DND-41 (cell line): ENCODE data around the gene QRICH1.

Source experiments
- ATAC-seq: fragments of 200-7000 bp; cut with Tn5 transposase; 3 replicates; pipeline ENCODE4 v1.9.1; 2021; ENCODE audit warnings: low read depth; ENCODE audit not compliant: insufficient read depth
- DNase-seq: peaks from one replicate; pipeline ENCODE4 v3.0.0-alpha.2; 2020
- H2AFZ ChIP-seq: 2 replicates; pipeline ENCODE4 v1.6.0; 2012; ENCODE audit warnings: low read depth, low read length
- H3K27ac ChIP-seq: 2 replicates; pipeline ENCODE4 v1.5.1; 2012; ENCODE audit warnings: low read length, inconsistent platforms
- H3K27me3 ChIP-seq: fragments of 200-600 bp; sonication (generic); 2 replicates; pipeline ENCODE4 v1.6.0; 2012; ENCODE audit warnings: low read length, mild to moderate bottlenecking, inconsistent platforms; ENCODE audit not compliant: insufficient read depth, poor library complexity
- H3K36me3 ChIP-seq: 2 replicates; pipeline ENCODE4 v1.5.1; 2012; ENCODE audit warnings: low read length, inconsistent platforms; ENCODE audit not compliant: insufficient read depth
- H3K4me1 ChIP-seq: 2 replicates; pipeline ENCODE4 v1.5.1; 2012; ENCODE audit warnings: mild to moderate bottlenecking, low read length; ENCODE audit not compliant: insufficient read depth
- H3K4me2 ChIP-seq: 2 replicates; pipeline ENCODE4 v1.6.0; 2012; ENCODE audit warnings: mild to moderate bottlenecking, moderate library complexity, low read length, inconsistent platforms; ENCODE audit not compliant: insufficient read depth
- H3K4me3 ChIP-seq, 2 experiments: fragments of 200-600 bp in 1 of 2; shearing (Covaris generic) in 1 of 2; 2 replicates each; pipeline ENCODE4 v1.5.1; 2012 to 2016; ENCODE audit warnings: inconsistent platforms in 2 of 2, low read length in 2 of 2, mild to moderate bottlenecking in 2 of 2, low read depth in 1 of 2, moderate library complexity in 1 of 2
- H3K79me2 ChIP-seq: 2 replicates; pipeline ENCODE4 v1.6.0; 2012; ENCODE audit warnings: low read length, inconsistent platforms; ENCODE audit not compliant: insufficient read depth
- H3K9ac ChIP-seq: 2 replicates; pipeline ENCODE4 v1.6.0; 2012; ENCODE audit warnings: low read depth, mild to moderate bottlenecking, inconsistent platforms, low read length, moderate library complexity
- H3K9me3 ChIP-seq: 2 replicates; pipeline ENCODE4 v1.5.1; 2012; ENCODE audit warnings: low read length, moderate library complexity, mild to moderate bottlenecking, inconsistent platforms; ENCODE audit not compliant: insufficient read depth, severe bottlenecking
- H4K20me1 ChIP-seq: 2 replicates; pipeline ENCODE4 v1.6.0; 2012; ENCODE audit warnings: low read length; ENCODE audit not compliant: insufficient read depth
- CTCF ChIP-seq: IDR thresholded peaks from 2 replicates; pipeline ENCODE4 v1.5.1; 2012; ENCODE audit warnings: borderline replicate concordance, low read length, moderate library complexity, mild to moderate bottlenecking; ENCODE audit not compliant: poor library complexity, severe bottlenecking; ENCODE audit errors: extremely low read depth
- EZH2 ChIP-seq: IDR thresholded peaks from 3 replicates; pipeline ENCODE4 v1.6.1; 2012; ENCODE audit warnings: borderline replicate concordance, low read depth, mild to moderate bottlenecking, moderate library complexity, low read length, inconsistent platforms; ENCODE audit not compliant: severe bottlenecking

Gene QRICH1

GRCh38 chr3:49015072-49015471, 78.8 kb downstream of the QRICH1 start:
- Histone ChIP-seq H3K4me3 (no peak overlapping the region), H3K4me1 (peaks cover 30% of the 10 kb centered on the region), H4K20me1 (peaks cover 72% of the 10 kb centered on the region), H3K4me2 (no peak overlapping the region), H2AFZ (no peak overlapping the region), H3K79me2 (peaks cover 45% of the 10 kb centered on the region), H3K27ac (no peak overlapping the region), H3K9ac (no peak overlapping the region), H3K27me3 (no peaks in the 10 kb centered on the region), H3K36me3 (peaks cover 58% of the 10 kb centered on the region), H3K9me3 (no peaks in the 10 kb centered on the region)
- no peak for TF ChIP-seq CTCF
- DNase-seq = no peak
- ATAC-seq = no peak

GRCh38 chr3:49013738-49014660, 79.9 kb downstream of the QRICH1 start:
- Histone ChIP-seq H3K4me2 (no peak overlapping the region), H3K9me3 (no peaks in the 10 kb centered on the region), H3K9ac (no peak overlapping the region), H3K27me3 (no peaks in the 10 kb centered on the region), H2AFZ (no peak overlapping the region), H4K20me1 (peaks cover 82% of the 10 kb centered on the region), H3K4me1 (peaks cover 26% of the 10 kb centered on the region), H3K4me3 (no peak overlapping the region), H3K27ac (no peak overlapping the region), H3K79me2 (peaks cover 50% of the 10 kb centered on the region), H3K36me3 (peaks cover 62% of the 10 kb centered on the region)
- TF ChIP-seq CTCF (peak; percentile 60), EZH2 (no peak)
- 0 out of 3 replicates have a peak, but pooled peaks have one; percentile 15 for ATAC-seq
- DNase-seq = no peak

- no peak overlapping the region for H3K9ac ChIP-seq
- DNase-seq (no peak), ATAC-seq (no peak)
- H2AFZ ChIP-seq = no peak overlapping the region
- H3K4me3 ChIP-seq = no peak overlapping the region
- H3K27me3 ChIP-seq = no peaks in the 10 kb centered on the region
- H3K4me1 ChIP-seq = peaks cover 27% of the 10 kb centered on the region
- no peak overlapping the region for H3K4me2 ChIP-seq
- H3K27ac ChIP-seq = no peak overlapping the region
- H3K9me3 ChIP-seq = no peaks in the 10 kb centered on the region
- H3K79me2 ChIP-seq = peaks cover 57% of the 10 kb centered on the region
- H3K36me3 ChIP-seq = peaks cover 67% of the 10 kb centered on the region
- TF ChIP-seq CTCF = no peak
- TF ChIP-seq EZH2 = no peak
- H4K20me1 ChIP-seq = peaks cover 90% of the 10 kb centered on the region
Observed at GRCh38 chr3:49013113-49013737, 80.6 kb downstream of the QRICH1 start.
